Progenitor cell of endocrine pancreas (in vitro differentiated cells): Measurements from ENCODE around the gene IRGQ. TPM values are rescaled to one million over a fixed set of nuclear protein-coding genes. Genes with fewer than 3 reads are reported as not detected.
A peak's percentile ranks its signal among the peaks of the same experiment; 100 is the strongest.

ENCODE experiments used
- DNase-seq: peaks from one replicate; pipeline ENCODE4 v3.0.0; 2021; ENCODE audit warnings: low spot score; ENCODE audit not compliant: unreplicated experiment
- H3K27ac Mint-ChIP-seq: 2 replicates; pipeline ENCODE4 v1.8.0; 2021; ENCODE audit warnings: mild to moderate bottlenecking, moderate library complexity, mixed read lengths
- H3K27me3 Mint-ChIP-seq: 2 replicates; pipeline ENCODE4 v1.8.0; 2021; ENCODE audit warnings: mixed read lengths
- H3K36me3 Mint-ChIP-seq: 2 replicates; pipeline ENCODE4 v1.8.0; 2022; ENCODE audit warnings: mixed read lengths; ENCODE audit not compliant: insufficient read depth
- H3K4me1 Mint-ChIP-seq: 2 replicates; pipeline ENCODE4 v1.8.0; 2021; ENCODE audit warnings: low read depth, mixed read lengths
- H3K4me3 Mint-ChIP-seq: 2 replicates; pipeline ENCODE4 v1.8.0; 2021; ENCODE audit warnings: low read depth, mild to moderate bottlenecking, moderate library complexity, mixed read lengths
- H3K9me3 Mint-ChIP-seq: 2 replicates; pipeline ENCODE4 v1.8.0; 2021; ENCODE audit warnings: low read depth, mixed read lengths
- CTCF ChIP-seq: fragments of 200-600 bp; sonication (generic); IDR thresholded peaks from one replicate; pipeline ENCODE4 v1.5.0; 2021; ENCODE audit warnings: antibody characterized with exemption, mild to moderate bottlenecking; ENCODE audit not compliant: unreplicated experiment
- total RNA-seq: library from RNA; stranded (reverse); gene quantifications from 2 replicates; pipeline ENCODE4 v1.2.1, GENCODE V29; 2021

Gene IRGQ
- total RNA-seq, 1 donor from 2014 or later, result 63.6 TPM

GRCh38 chr19:43594710-43595604 lies 977 bp downstream of the IRGQ start:
- peak overlapping the region; percentile 100 for H3K27ac Mint-ChIP-seq
- H3K9me3 Mint-ChIP-seq, result no peaks in the 10 kb centered on the region
- peak; percentile 85 for TF ChIP-seq CTCF
- no peaks in the 10 kb centered on the region for H3K27me3 Mint-ChIP-seq
- H3K36me3 Mint-ChIP-seq, result peaks cover 16% of the 10 kb centered on the region
- DNase-seq, result peak; percentile 42
- H3K4me1 Mint-ChIP-seq, result peaks cover 26% of the 10 kb centered on the region
- H3K4me3 Mint-ChIP-seq, result peak overlapping the region; percentile 100

GRCh38 chr19:43594081-43594697 lies 1.7 kb downstream of the IRGQ start:
- no peak for DNase-seq
- peaks cover 19% of the 10 kb centered on the region for H3K36me3 Mint-ChIP-seq
- no peak overlapping the region for H3K27ac Mint-ChIP-seq
- H3K9me3 Mint-ChIP-seq, result no peaks in the 10 kb centered on the region
- peak overlapping the region; percentile 100 for H3K4me3 Mint-ChIP-seq
- no peaks in the 10 kb centered on the region for H3K27me3 Mint-ChIP-seq
- TF ChIP-seq CTCF, result no peak
- H3K4me1 Mint-ChIP-seq, result peaks cover 26% of the 10 kb centered on the region

- no peak for DNase-seq
- peaks cover 17% of the 10 kb centered on the region for H3K36me3 Mint-ChIP-seq
- peak overlapping the region; percentile 47 for H3K27ac Mint-ChIP-seq
- TF ChIP-seq CTCF, result no peak
- H3K9me3 Mint-ChIP-seq, result no peaks in the 10 kb centered on the region
- H3K4me3 Mint-ChIP-seq, result no peak overlapping the region
- H3K27me3 Mint-ChIP-seq, result no peaks in the 10 kb centered on the region
- peaks cover 25% of the 10 kb centered on the region for H3K4me1 Mint-ChIP-seq
Observed at GRCh38 chr19:43592800-43593350, 3.1 kb downstream of the IRGQ start.

GRCh38 chr19:43591904-43592772 lies 3.8 kb downstream of the IRGQ start:
- Mint-ChIP-seq H3K4me3 (no peak overlapping the region), H3K36me3 (peaks cover 17% of the 10 kb centered on the region), H3K27ac (no peak overlapping the region), H3K27me3 (no peaks in the 10 kb centered on the region), H3K9me3 (no peaks in the 10 kb centered on the region), H3K4me1 (peaks cover 17% of the 10 kb centered on the region)
- DNase-seq, result no peak
- no peak for TF ChIP-seq CTCF
